OCI-LY3 (cell line): ENCODE measurements around the gene ABCD3.

Experiments used
- H2AFZ ChIP-seq: fragments of 200-600, 300-600 bp; shearing (Covaris generic); 2 replicates; pipeline ENCODE4 v1.6.0; 2014; ENCODE audit warnings: antibody characterized with exemption, low read depth, low read length
- H3K27ac ChIP-seq: fragments of 200-600, 300-600 bp; sonication (generic); 2 replicates; pipeline ENCODE4 v1.5.1; 2014; ENCODE audit warnings: mild to moderate bottlenecking, low read length, moderate library complexity, mixed read lengths
- H3K27me3 ChIP-seq: fragments of 200-600, 300-600 bp; sonication (generic); 2 replicates; pipeline ENCODE4 v1.6.1; 2014; ENCODE audit warnings: low read depth, low read length, mixed read lengths
- H3K36me3 ChIP-seq: fragments of 200-600, 300-600 bp; sonication (generic); replicated peaks from 2 replicates; pipeline ENCODE3; 2014; ENCODE audit warnings: low read depth, low read length, mixed read lengths
- H3K4me1 ChIP-seq: fragments of 300-600, 200-600 bp; sonication (generic); 2 replicates; pipeline ENCODE4 v1.6.1; 2014; ENCODE audit warnings: low read length, mixed read lengths
- H3K4me2 ChIP-seq: fragments of 200-600, 300-600 bp; sonication (generic); 2 replicates; pipeline ENCODE4 v1.6.1; 2014; ENCODE audit warnings: low read length, mixed read lengths
- H3K4me3 ChIP-seq: fragments of 300-600, 200-600 bp; sonication (generic); 2 replicates; pipeline ENCODE4 v1.5.1; 2014; ENCODE audit warnings: antibody characterized with exemption, mild to moderate bottlenecking, low read length, moderate library complexity
- H3K79me2 ChIP-seq: fragments of 300-600, 200-600 bp; shearing (Covaris generic); 2 replicates; pipeline ENCODE4 v1.6.1; 2014; ENCODE audit warnings: mild to moderate bottlenecking, low read length, mixed read lengths
- H3K9ac ChIP-seq: fragments of 300-600, 200-600 bp; shearing (Covaris generic); 2 replicates; pipeline ENCODE4 v1.6.0; 2014; ENCODE audit warnings: mild to moderate bottlenecking, low read length, moderate library complexity
- H3K9me3 ChIP-seq: fragments of 200-600, 300-600 bp; shearing (Covaris generic); 2 replicates; pipeline ENCODE4 v1.6.1; 2014; ENCODE audit warnings: low read length, mixed read lengths; ENCODE audit not compliant: insufficient read depth
- H4K20me1 ChIP-seq: fragments of 200-600, 300-600 bp; sonication (generic); 2 replicates; pipeline ENCODE4 v1.6.1; 2016; ENCODE audit warnings: low read length, mixed read lengths; ENCODE audit not compliant: insufficient read depth
- CTCF ChIP-seq: fragments of 200-600, 300-600 bp; sonication (generic); IDR thresholded peaks from 2 replicates; pipeline ENCODE4 v1.5.1; 2014; ENCODE audit warnings: antibody characterized with exemption, low read length, low read depth
- EZH2phosphoT487 ChIP-seq: fragments of 200-600 bp; shearing (Covaris generic); IDR thresholded peaks from 2 replicates; pipeline ENCODE4 v1.6.1; 2018; ENCODE audit warnings: antibody characterized with exemption, mixed run types, low read depth

Gene ABCD3

GRCh38 chr1:94555091-94555490 is 136.9 kb downstream of the ABCD3 start:
- H3K36me3 ChIP-seq, result no peaks in the 10 kb centered on the region
- H4K20me1 ChIP-seq, result no peaks in the 10 kb centered on the region
- no peaks in the 10 kb centered on the region for H3K9me3 ChIP-seq
- H3K9ac ChIP-seq, result no peak overlapping the region
- H3K79me2 ChIP-seq, result no peaks in the 10 kb centered on the region
- H3K27me3 ChIP-seq, result no peaks in the 10 kb centered on the region
- no peak overlapping the region for H3K4me2 ChIP-seq
- TF ChIP-seq CTCF, result no peak
- TF ChIP-seq EZH2phosphoT487, result no peak
- no peak overlapping the region for H3K27ac ChIP-seq
- no peaks in the 10 kb centered on the region for H3K4me1 ChIP-seq
- no peak overlapping the region for H2AFZ ChIP-seq
- no peak overlapping the region for H3K4me3 ChIP-seq

- Histone ChIP-seq H3K4me2 (no peak overlapping the region), H3K9ac (no peak overlapping the region), H3K79me2 (no peaks in the 10 kb centered on the region), H3K27me3 (no peaks in the 10 kb centered on the region), H4K20me1 (no peaks in the 10 kb centered on the region), H3K27ac (no peak overlapping the region), H3K4me3 (no peak overlapping the region), H3K4me1 (no peaks in the 10 kb centered on the region), H2AFZ (no peak overlapping the region), H3K9me3 (no peaks in the 10 kb centered on the region), H3K36me3 (no peaks in the 10 kb centered on the region)
- TF ChIP-seq CTCF, result no peak
- no peak for TF ChIP-seq EZH2phosphoT487
Measured at GRCh38 chr1:94559921-94560320, 141.7 kb downstream of the ABCD3 start.

GRCh38 chr1:94560333-94560732 is 142.1 kb downstream of the ABCD3 start:
- H3K36me3 ChIP-seq, result no peaks in the 10 kb centered on the region
- H3K9me3 ChIP-seq, result no peaks in the 10 kb centered on the region
- no peaks in the 10 kb centered on the region for H3K27me3 ChIP-seq
- H3K4me3 ChIP-seq, result no peak overlapping the region
- TF ChIP-seq EZH2phosphoT487 (no peak), CTCF (no peak)
- no peaks in the 10 kb centered on the region for H3K4me1 ChIP-seq
- no peaks in the 10 kb centered on the region for H3K79me2 ChIP-seq
- H3K9ac ChIP-seq, result no peak overlapping the region
- H4K20me1 ChIP-seq, result no peaks in the 10 kb centered on the region
- no peak overlapping the region for H3K27ac ChIP-seq
- no peak overlapping the region for H2AFZ ChIP-seq
- no peak overlapping the region for H3K4me2 ChIP-seq

GRCh38 chr1:94562519-94563260 is 144.5 kb downstream of the ABCD3 start:
- TF ChIP-seq CTCF, result no peak
- TF ChIP-seq EZH2phosphoT487, result no peak
- H3K4me3 ChIP-seq, result no peak overlapping the region
- H3K36me3 ChIP-seq, result no peaks in the 10 kb centered on the region
- no peaks in the 10 kb centered on the region for H3K9me3 ChIP-seq
- H3K9ac ChIP-seq, result no peak overlapping the region
- no peaks in the 10 kb centered on the region for H4K20me1 ChIP-seq
- no peak overlapping the region for H3K27ac ChIP-seq
- no peaks in the 10 kb centered on the region for H3K4me1 ChIP-seq
- H3K4me2 ChIP-seq, result no peak overlapping the region
- H2AFZ ChIP-seq, result no peak overlapping the region
- H3K27me3 ChIP-seq, result no peaks in the 10 kb centered on the region
- H3K79me2 ChIP-seq, result no peaks in the 10 kb centered on the region
